ENCODE data around the gene TBC1D5.

TBC1D5 gene

GRCh38 chr3:17761563-17761962 is 19.1 kb upstream of the TBC1D5 start:
- Mint-ChIP-seq H3K9me3 (no peaks in the 10 kb centered on the region), H3K4me3 (no peak overlapping the region), H3K4me1 (no peaks in the 10 kb centered on the region), H3K27me3 (ENCODE audit: low read depth, poor library complexity) (peaks cover 17% of the 10 kb centered on the region), H3K36me3 (ENCODE audit: low read depth) (no peaks in the 10 kb centered on the region), H3K27ac (no peak overlapping the region)
- no peak for DNase-seq
- TF ChIP-seq, protein P1, sequence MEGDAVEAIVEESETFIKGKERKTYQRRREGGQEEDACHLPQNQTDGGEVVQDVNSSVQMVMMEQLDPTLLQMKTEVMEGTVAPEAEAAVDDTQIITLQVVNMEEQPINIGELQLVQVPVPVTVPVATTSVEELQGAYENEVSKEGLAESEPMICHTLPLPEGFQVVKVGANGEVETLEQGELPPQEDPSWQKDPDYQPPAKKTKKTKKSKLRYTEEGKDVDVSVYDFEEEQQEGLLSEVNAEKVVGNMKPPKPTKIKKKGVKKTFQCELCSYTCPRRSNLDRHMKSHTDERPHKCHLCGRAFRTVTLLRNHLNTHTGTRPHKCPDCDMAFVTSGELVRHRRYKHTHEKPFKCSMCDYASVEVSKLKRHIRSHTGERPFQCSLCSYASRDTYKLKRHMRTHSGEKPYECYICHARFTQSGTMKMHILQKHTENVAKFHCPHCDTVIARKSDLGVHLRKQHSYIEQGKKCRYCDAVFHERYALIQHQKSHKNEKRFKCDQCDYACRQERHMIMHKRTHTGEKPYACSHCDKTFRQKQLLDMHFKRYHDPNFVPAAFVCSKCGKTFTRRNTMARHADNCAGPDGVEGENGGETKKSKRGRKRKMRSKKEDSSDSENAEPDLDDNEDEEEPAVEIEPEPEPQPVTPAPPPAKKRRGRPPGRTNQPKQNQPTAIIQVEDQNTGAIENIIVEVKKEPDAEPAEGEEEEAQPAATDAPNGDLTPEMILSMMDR (IDR thresholded peaks at IDR 0.05), result no peak

- H3K27ac Mint-ChIP-seq, result no peak overlapping the region
- H3K27me3 Mint-ChIP-seq (ENCODE audit: low read depth, poor library complexity), result peaks cover 17% of the 10 kb centered on the region
- no peaks in the 10 kb centered on the region for H3K4me1 Mint-ChIP-seq
- DNase-seq, result no peak
- no peaks in the 10 kb centered on the region for H3K9me3 Mint-ChIP-seq
- no peak overlapping the region for H3K4me3 Mint-ChIP-seq
- H3K36me3 Mint-ChIP-seq (ENCODE audit: low read depth), result no peaks in the 10 kb centered on the region
- TF ChIP-seq, protein P1 (IDR thresholded peaks at IDR 0.05), result no peak
Measured at GRCh38 chr3:17759901-17760300, 17.5 kb upstream of the TBC1D5 start.

GRCh38 chr3:17755836-17756235 is 13.4 kb upstream of the TBC1D5 start:
- Mint-ChIP-seq H3K27ac (no peak overlapping the region), H3K4me3 (no peak overlapping the region), H3K27me3 (ENCODE audit: low read depth, poor library complexity) (peaks cover 7% of the 10 kb centered on the region), H3K9me3 (no peaks in the 10 kb centered on the region), H3K36me3 (ENCODE audit: low read depth) (no peaks in the 10 kb centered on the region), H3K4me1 (no peaks in the 10 kb centered on the region)
- TF ChIP-seq, protein P1 (IDR thresholded peaks at IDR 0.05), result no peak
- no peak for DNase-seq

GRCh38 chr3:17753632-17753992 is 11.2 kb upstream of the TBC1D5 start:
- Mint-ChIP-seq H3K27ac (no peak overlapping the region), H3K36me3 (ENCODE audit: low read depth) (no peaks in the 10 kb centered on the region), H3K4me3 (no peak overlapping the region), H3K27me3 (ENCODE audit: low read depth, poor library complexity) (peaks cover 7% of the 10 kb centered on the region), H3K9me3 (no peaks in the 10 kb centered on the region), H3K4me1 (peaks cover 13% of the 10 kb centered on the region)
- TF ChIP-seq, protein P1 (IDR thresholded peaks at IDR 0.05), result no peak
- DNase-seq, result no peak

DNA sequence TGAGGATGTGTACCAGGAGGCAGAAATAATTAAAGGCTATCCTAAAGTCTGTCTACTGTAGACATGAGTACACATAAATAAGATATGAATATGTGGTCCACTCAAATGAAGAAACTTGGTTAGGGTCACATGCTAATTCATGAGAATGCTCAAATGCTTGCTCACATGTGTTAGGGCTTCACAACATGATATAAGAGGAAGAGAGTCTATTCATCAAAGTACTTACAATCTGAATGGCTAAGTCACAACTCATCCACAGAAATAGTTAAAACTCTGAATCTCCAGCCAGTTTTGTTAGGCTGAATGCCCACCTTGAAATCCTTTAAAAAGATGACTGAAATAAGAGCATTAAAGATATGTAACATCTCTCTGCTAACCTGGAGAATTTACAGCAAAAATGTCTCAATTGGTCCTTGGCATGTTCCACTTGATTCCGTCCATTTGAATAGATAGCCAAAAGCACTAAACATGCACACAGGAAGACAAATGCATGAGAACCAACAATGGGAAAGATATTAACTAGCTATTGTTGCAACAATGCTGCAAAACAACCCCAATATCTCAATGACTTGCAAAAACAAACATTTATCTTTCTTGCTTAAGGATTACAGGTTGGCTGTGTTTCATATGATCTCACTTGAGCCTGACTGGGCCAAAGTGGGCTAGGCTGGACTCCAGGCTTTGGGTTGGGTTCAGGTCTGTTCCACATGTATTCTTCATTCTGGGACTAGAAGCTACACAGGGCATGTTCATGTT is 10.6 kb upstream of the TBC1D5 start:
- H3K9me3 Mint-ChIP-seq, result no peaks in the 10 kb centered on the region
- TF ChIP-seq, protein P1 (IDR thresholded peaks at IDR 0.05), result no peak
- no peaks in the 10 kb centered on the region for H3K36me3 Mint-ChIP-seq (ENCODE audit: low read depth)
- H3K27ac Mint-ChIP-seq, result no peak overlapping the region
- H3K4me1 Mint-ChIP-seq, result peaks cover 13% of the 10 kb centered on the region
- H3K4me3 Mint-ChIP-seq, result no peak overlapping the region
- DNase-seq, result no peak
- H3K27me3 Mint-ChIP-seq (ENCODE audit: low read depth, poor library complexity), result peaks cover 7% of the 10 kb centered on the region

DNA sequence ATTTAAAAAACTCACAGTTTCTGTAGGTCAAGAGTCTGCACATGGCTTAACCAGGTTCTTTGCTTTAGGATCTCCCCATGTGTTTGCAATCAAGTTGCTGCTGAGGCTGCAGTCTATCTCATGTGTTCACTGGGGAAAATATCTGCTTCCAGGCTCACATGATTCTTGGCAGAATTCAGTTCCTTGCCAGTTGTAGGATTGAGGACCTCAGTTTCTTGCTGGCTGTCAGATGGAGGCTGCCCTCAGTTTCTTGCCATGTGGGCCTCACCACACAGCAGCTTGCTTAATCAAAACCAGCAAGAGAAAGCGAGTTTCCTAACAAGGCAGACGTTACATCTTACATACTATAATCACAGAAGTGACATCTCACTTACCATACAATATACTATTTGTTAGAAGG is 10.0 kb upstream of the TBC1D5 start:
- Mint-ChIP-seq H3K4me1 (peaks cover 19% of the 10 kb centered on the region), H3K4me3 (no peak overlapping the region), H3K27me3 (ENCODE audit: low read depth, poor library complexity) (peaks cover 7% of the 10 kb centered on the region), H3K36me3 (ENCODE audit: low read depth) (no peaks in the 10 kb centered on the region), H3K27ac (no peak overlapping the region), H3K9me3 (no peaks in the 10 kb centered on the region)
- TF ChIP-seq, protein P1 (IDR thresholded peaks at IDR 0.05), result no peak
- no peak for DNase-seq

All from nephron progenitor cell (in vitro differentiated cells).